GM19438 (cell line): ENCODE measurements around the gene ADAMTSL5.

Source experiments
- ATAC-seq: cut with Tn5 transposase; IDR thresholded peaks from one replicate; pipeline ENCODE4 v1.9.1; 2021; ENCODE audit warnings: low read depth; ENCODE audit not compliant: unreplicated experiment

ADAMTSL5 gene

GRCh38 chr19:1469255-1470054 is 43.4 kb downstream of the ADAMTSL5 start:
- ATAC-seq, result no peak

DNA sequence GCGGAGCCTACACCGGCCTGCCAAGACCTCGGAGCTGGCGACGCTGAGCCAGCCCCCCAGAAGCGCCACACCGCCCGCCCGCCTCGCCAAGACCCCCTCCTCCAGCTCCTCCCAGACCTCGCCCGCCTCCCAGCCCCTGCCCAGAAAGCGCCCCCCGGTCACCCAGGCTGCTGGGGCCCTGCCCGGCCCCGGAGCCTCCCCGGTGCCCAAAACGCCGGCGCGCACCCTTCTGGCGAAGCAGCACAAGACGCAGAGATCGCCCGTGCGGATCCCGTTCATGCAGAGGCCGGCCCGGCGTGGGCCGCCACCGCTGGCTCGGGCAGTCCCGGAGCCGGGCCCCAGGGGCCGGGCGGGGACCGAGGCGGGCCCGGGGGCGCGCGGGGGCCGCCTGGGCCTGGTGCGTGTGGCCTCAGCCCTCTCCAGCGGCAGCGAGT is 44.0 kb downstream of the ADAMTSL5 start:
- ATAC-seq, result no peak

GRCh38 chr19:1468274-1468820 is 44.5 kb downstream of the ADAMTSL5 start:
- no peak for ATAC-seq

GRCh38 chr19:1467490-1468273 is 45.1 kb downstream of the ADAMTSL5 start:
- ATAC-seq, result no peak

- no peak for ATAC-seq
Measured at GRCh38 chr19:1467215-1467489, 45.7 kb downstream of the ADAMTSL5 start.

DNA sequence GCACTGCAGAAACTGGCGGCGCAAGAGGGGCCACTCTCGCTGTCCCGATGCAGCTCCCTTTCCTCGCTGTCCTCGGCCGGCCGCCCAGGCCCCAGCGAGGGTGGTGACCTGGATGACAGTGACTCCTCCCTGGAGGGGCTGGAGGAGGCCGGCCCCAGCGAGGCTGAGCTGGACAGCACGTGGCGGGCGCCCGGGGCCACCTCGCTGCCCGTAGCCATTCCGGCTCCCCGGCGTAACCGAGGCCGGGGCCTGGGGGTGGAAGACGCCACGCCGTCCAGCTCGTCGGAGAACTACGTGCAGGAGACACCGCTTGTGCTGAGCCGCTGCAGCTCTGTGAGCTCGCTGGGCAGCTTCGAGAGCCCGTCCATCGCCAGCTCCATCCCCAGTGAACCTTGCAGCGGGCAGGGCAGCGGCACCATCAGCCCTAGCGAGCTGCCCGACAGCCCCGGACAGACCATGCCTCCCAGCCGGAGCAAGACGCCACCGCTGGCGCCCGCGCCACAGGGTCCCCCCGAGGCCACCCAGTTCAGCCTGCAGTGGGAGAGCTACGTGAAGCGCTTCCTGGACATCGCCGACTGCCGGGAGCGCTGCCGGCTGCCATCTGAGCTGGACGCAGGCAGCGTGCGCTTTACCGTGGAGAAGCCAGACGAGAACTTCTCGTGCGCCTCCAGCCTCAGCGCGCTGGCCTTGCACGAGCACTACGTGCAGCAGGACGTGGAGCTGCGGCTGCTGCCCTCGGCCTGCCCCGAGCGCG is 46.2 kb downstream of the ADAMTSL5 start:
- no peak for ATAC-seq

DNA sequence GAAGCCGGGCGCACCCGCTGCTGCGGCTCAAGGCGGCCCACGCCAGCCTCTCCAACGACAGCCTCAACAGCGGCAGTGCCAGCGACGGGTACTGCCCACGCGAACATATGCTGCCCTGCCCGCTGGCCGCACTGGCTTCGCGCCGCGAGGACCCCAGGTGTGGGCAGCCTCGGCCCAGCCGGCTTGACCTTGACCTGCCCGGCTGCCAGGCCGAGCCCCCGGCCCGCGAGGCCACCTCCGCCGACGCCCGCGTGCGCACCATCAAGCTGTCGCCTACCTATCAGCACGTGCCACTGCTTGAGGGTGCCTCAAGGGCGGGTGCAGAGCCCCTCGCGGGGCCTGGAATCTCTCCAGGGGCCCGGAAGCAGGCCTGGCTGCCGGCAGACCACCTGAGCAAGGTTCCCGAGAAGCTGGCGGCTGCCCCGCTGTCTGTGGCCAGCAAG is 46.8 kb downstream of the ADAMTSL5 start:
- ATAC-seq, result no peak

- ATAC-seq, result no peak
Measured at GRCh38 chr19:1465191-1466016, 47.4 kb downstream of the ADAMTSL5 start.

- no peak for ATAC-seq
Measured at GRCh38 chr19:1461862-1462261, 51.0 kb downstream of the ADAMTSL5 start.

DNA sequence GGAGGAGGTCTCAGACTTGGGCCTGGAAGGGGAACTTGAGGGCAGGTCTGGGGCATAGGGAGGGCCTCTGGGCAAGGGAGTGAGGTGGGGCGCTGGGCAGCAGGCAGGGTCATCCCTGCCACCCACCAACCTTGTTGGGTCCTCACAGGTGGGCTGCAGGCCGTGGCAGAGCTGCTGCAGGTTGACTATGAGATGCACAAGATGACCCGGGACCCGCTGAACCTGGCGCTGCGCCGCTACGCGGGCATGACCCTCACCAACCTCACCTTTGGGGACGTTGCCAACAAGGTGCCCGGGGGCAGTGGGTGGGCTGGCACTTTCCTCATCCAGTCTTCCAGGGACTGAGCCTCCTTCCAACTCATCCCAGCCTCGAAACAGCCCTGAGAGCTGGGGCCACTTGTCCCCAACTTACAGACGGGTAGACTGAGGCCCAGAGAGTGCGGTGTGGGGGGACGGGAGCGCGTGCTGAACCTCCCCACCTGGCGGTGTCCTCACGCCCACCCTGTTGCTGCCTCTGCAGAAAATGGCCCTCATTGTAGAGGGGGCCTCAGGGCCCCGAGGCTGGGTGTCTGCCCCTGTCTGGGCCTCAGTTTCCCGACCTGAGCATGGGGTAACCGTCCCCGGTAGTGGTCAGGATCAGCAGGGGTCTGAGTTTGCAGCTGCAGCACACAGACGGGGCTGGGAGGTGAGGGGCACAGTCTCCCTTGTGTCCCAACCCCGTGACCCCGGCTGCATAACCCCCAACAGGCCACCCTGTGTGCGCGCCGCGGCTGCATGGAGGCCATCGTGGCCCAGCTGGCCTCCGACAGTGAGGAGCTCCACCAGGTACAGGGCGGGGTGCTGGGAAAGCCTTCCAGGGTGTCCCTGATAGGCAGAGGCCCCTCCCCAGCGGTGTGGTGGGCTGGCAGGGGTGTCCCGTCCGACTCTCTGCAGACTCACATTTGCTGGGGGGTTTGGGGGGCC is 52.5 kb downstream of the ADAMTSL5 start:
- no peak for ATAC-seq

DNA sequence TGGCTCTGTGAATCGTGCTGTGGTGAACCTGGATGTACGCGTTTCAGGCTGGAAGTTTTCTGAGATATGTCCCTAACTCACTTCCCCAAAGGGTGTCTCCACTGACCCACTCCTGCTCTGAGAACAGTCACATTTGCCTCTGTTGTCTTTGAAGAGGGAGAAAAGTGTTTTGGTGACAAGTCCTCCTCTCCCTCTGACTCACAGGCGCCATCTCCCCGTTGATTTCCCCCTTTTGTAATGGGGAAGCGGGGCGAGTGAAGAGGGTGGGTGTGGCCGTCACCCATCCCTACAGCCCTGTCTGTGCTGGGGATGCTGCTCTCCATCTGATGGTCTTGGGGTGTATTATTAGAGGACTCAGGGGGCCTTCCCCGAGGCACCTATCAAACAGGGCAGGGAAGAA is 53.3 kb downstream of the ADAMTSL5 start:
- ATAC-seq, result no peak

- no peak for ATAC-seq
Measured at GRCh38 chr19:1457892-1458291, 54.9 kb downstream of the ADAMTSL5 start.

- ATAC-seq, result no peak
Measured at GRCh38 chr19:1457031-1457739, 55.6 kb downstream of the ADAMTSL5 start.

DNA sequence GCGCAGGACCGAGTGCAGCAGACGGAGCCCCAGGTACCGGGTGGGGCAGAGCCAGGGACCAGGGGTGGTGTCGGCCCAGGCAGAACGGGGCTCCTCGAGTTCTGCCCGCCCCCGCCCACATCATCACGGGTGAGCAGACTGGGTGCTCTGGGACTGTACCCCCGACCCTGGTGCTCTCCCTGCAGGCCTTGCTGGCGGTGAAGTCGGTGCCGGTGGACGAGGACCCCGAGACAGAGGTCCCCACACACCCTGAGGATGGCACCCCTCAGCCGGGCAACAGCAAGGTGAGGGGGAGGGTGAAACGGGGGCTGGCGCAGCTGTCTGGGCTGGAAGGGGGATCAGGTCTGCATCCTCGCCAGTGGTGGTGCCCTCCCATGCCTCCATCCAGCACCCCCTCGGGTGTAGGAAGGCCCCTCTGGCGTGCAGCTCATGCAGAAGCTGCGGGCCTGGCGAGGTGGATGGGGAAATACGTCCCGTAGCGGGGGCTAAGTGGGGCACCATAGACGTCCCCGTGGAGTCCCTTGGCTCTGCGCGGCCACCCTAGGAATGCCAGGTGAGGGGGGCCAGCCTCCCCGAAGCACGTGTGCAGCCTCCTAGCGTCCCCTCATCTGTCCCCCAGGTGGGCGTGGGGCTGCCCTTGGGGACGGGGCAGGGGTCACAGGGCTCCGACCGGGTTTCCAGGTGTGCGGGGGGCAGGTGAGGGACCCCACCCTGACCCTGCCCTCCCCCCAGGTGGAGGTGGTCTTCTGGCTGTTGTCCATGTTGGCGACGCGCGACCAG is 56.5 kb downstream of the ADAMTSL5 start:
- ATAC-seq, result no peak

DNA sequence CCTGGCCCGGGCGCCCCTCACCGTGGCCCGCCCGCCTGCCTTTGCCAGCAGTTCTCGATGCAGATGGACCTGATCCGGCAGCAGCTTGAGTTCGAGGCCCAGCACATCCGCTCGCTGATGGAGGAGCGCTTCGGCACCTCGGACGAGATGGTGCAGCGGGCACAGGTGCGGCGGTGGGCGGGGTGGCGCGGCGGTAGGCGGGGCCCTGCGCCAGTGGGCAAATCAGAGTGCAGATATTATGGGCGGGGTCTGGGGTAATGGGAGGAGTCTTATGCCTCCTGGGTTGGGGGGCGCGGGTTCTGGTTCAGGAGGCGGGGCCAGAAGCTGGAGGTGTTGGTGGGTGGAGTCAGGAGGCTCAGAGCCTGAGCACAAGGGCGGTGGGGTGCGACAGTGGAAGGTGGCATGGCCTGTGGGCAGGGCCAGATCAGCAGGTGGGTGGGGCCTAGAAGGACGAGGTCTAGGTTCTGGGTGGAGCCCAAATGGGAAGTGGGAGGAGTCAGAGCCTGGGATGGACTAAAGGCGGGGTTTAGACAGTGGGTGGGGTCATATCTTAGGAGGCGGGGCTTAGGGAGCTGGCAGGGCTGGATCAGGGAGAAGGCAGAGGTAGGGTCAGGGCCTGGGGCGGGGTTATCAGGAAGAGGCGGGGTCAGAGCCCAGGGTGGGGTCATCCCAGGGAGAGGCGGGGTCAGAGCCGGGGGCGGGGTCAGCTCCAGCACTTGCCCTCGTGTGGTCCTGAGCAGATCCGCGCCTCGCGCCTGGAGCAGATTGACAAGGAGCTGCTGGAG is 57.3 kb downstream of the ADAMTSL5 start:
- no peak for ATAC-seq
